Measurements from ENCODE around the gene MSMO1.

GRCh38 chr4:165368567-165368966, 41.1 kb downstream of the MSMO1 start:
- TF ChIP-seq CTCF (conservative IDR thresholded peaks at IDR 0.05; ENCODE audit: low read length) (no peak), EZH2phosphoT487 (IDR thresholded peaks at IDR 0.05; ENCODE audit: borderline replicate concordance, low read depth, low read length) (no peak)

Data from OCI-LY7 (cell line).